ENCODE results near the gene ALDH18A1. TPM values are rescaled to one million over a fixed set of nuclear protein-coding genes. Genes with fewer than 3 reads are reported as not detected.
A peak's percentile ranks its signal among the peaks of the same experiment; 100 is the strongest.
"Not testable (repeated sequence)": the region's sequence is repeated elsewhere in the genome, so short reads cannot be mapped to it uniquely, and the experiment has no call there.

Gene ALDH18A1
- total RNA-seq, 2 donors from 2014 or later = 58.9 to 98.5 TPM

- H3K27ac Mint-ChIP-seq = no peak overlapping the region
- no peaks in the 10 kb centered on the region for H3K27me3 Mint-ChIP-seq
- H3K4me1 Mint-ChIP-seq = no peaks in the 10 kb centered on the region
- H3K4me3 Mint-ChIP-seq = no peak overlapping the region
- no peaks in the 10 kb centered on the region for H3K9me3 Mint-ChIP-seq
- no peak for ATAC-seq (replicated peaks)
- peaks cover 96% of the 10 kb centered on the region for H3K36me3 Mint-ChIP-seq (ENCODE audit: low read depth)
Measured at GRCh38 chr10:95626500-95626899, 30.0 kb downstream of the ALDH18A1 start.

DNA sequence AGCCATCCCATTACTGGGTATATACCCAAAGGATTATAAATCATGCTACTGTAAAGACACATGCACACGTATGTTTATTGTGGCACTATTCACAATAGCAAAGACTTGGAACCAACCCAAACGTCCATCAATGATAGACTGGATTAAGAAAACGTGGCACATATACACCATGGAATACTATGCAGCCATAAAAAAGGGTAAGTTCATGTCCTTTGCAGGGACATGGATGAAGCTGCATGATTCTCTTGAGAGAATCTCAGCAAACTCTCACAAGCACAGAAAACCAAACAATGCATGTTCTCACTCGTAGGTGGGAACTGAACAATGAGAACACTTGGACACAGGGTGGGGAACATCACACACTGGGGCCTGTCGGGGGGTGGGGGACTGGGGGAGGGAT is 36.1 kb downstream of the ALDH18A1 start:
- not testable (repeated sequence) for H3K9me3 Mint-ChIP-seq; H3K4me3 Mint-ChIP-seq; H3K27me3 Mint-ChIP-seq; H3K4me1 Mint-ChIP-seq; H3K27ac Mint-ChIP-seq; ATAC-seq (replicated peaks)
- peaks cover 96% of the 10 kb centered on the region for H3K36me3 Mint-ChIP-seq (ENCODE audit: low read depth)

- Mint-ChIP-seq H3K36me3 (ENCODE audit: low read depth) (peaks cover 96% of the 10 kb centered on the region), H3K27me3 (no peaks in the 10 kb centered on the region), H3K4me3 (no peak overlapping the region), H3K9me3 (no peaks in the 10 kb centered on the region), H3K4me1 (no peaks in the 10 kb centered on the region), H3K27ac (no peak overlapping the region)
- no peak for ATAC-seq (replicated peaks)
Measured at GRCh38 chr10:95618101-95618500, 38.4 kb downstream of the ALDH18A1 start.

GRCh38 chr10:95616446-95616845 is 40.1 kb downstream of the ALDH18A1 start:
- Mint-ChIP-seq H3K36me3 (ENCODE audit: low read depth) (peaks cover 100% of the 10 kb centered on the region), H3K27ac (no peak overlapping the region), H3K4me1 (no peaks in the 10 kb centered on the region), H3K4me3 (no peak overlapping the region), H3K9me3 (no peaks in the 10 kb centered on the region), H3K27me3 (no peaks in the 10 kb centered on the region)
- ATAC-seq (replicated peaks) = no peak

DNA sequence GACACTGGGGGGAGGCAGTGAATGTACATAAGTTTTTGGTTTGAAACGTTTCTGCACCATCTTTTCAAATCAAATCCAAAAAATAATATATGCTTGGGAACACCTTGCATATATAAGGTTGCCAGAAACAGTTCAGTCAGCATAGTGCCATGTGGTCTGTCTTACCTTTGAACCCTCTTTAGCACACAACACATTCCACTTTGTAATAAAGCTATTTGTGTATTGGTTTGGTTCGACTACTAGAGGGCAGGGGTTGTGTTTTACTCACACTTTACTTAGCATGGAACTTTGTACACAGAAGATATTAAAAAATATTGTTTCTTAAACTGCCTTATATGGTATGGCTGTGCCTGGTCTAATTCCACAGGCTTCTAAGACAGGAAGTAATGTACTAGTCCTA is 43.2 kb downstream of the ALDH18A1 start:
- no peak for ATAC-seq (replicated peaks)
- Mint-ChIP-seq H3K9me3 (no peaks in the 10 kb centered on the region), H3K27me3 (no peaks in the 10 kb centered on the region), H3K36me3 (ENCODE audit: low read depth) (peaks cover 100% of the 10 kb centered on the region), H3K4me1 (no peaks in the 10 kb centered on the region), H3K4me3 (no peak overlapping the region), H3K27ac (no peak overlapping the region)

DNA sequence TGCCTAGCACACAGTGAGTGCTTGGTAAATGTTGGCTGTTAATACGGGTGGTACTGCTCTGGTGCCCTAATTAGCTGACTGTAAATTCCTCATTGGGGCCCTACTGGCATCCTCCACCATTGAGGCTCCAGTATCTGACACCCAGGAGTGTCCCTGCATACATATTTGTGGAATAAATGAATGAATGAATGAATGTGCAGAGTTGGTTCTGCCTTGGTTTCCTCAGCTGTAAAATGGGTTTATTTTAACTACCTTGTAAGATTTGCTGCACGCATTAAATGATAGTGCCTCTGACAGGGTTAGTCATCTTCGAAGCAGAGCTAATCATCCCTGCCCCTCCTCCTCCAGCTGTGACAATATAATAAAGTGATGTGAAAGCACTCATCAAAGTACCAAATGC is 45.8 kb downstream of the ALDH18A1 start:
- Mint-ChIP-seq H3K36me3 (ENCODE audit: low read depth) (peaks cover 100% of the 10 kb centered on the region), H3K4me3 (no peak overlapping the region), H3K9me3 (no peaks in the 10 kb centered on the region), H3K27ac (no peak overlapping the region), H3K4me1 (no peaks in the 10 kb centered on the region), H3K27me3 (no peaks in the 10 kb centered on the region)
- no peak for ATAC-seq (replicated peaks)

DNA sequence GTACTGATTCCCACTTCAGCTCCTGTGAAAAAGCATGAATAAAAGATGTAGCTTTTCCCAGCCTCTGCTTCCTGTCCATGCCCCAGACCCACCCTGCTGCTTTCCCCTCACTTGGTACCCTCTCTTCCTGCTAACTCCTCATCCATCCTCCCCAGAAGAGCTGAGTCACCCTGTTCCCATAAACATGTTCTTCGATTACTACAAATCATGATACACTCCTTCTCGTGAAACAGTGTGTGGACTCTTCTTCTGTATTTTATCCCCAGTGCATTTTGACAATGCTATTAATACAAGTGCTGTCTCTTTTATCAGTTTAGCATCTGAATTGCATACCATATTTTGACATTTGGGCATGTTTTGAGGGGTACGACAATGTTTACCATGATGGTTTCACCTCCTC is 49.6 kb downstream of the ALDH18A1 start:
- no peak for ATAC-seq (replicated peaks)
- H3K4me1 Mint-ChIP-seq = no peaks in the 10 kb centered on the region
- H3K27me3 Mint-ChIP-seq = no peaks in the 10 kb centered on the region
- no peak overlapping the region for H3K4me3 Mint-ChIP-seq
- peaks cover 70% of the 10 kb centered on the region for H3K36me3 Mint-ChIP-seq (ENCODE audit: low read depth)
- peak overlapping the region; percentile 10 for H3K27ac Mint-ChIP-seq
- H3K9me3 Mint-ChIP-seq = no peaks in the 10 kb centered on the region

GRCh38 chr10:95605163-95605562 is 51.3 kb downstream of the ALDH18A1 start:
- Mint-ChIP-seq H3K9me3 (no peaks in the 10 kb centered on the region), H3K27ac (no peak overlapping the region), H3K36me3 (ENCODE audit: low read depth) (peaks cover 52% of the 10 kb centered on the region), H3K4me1 (no peaks in the 10 kb centered on the region), H3K4me3 (no peak overlapping the region), H3K27me3 (no peaks in the 10 kb centered on the region)
- no peak for ATAC-seq (replicated peaks)

DNA sequence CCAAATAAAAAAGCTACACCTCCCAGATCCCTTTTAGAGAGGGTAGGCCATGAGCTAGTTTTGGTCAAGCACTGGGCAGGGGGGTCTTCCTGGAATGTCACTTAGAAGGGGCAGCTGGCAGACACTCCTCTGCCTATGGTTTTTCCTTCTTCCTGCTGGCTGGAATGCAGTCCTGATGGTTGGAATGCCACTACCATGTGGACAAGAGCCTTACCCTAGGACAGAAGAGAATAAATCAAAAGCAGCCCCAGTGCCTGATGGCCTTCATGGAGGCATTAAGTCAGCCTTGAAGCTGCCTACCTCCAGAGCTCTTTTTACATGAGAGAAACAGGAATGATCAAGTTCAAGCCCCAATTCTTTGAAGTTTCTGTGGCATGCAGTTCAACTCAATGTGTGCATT is 51.9 kb downstream of the ALDH18A1 start:
- no peaks in the 10 kb centered on the region for H3K27me3 Mint-ChIP-seq
- no peak for ATAC-seq (replicated peaks)
- H3K4me3 Mint-ChIP-seq = no peak overlapping the region
- no peak overlapping the region for H3K27ac Mint-ChIP-seq
- peaks cover 47% of the 10 kb centered on the region for H3K36me3 Mint-ChIP-seq (ENCODE audit: low read depth)
- H3K4me1 Mint-ChIP-seq = no peaks in the 10 kb centered on the region
- no peaks in the 10 kb centered on the region for H3K9me3 Mint-ChIP-seq

DNA sequence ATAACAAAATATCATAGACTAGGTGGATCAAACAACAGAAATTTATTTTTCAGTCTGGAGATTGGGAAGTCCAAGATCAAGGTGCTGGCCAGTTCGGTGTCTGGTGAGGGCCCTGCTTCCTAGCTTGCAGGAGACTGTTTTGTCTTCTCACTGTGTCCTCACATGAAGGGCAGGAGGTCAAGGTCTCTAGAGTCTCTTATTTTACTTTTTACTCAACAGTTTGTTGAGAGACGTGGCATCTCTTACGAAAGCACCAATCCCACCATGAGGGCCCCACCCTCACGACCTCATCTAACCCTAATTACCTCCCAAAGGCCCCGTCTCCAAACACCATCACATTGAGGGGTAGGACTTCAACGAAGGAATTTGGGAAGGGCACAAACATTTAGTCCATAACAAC is 54.1 kb downstream of the ALDH18A1 start:
- Mint-ChIP-seq H3K9me3 (no peaks in the 10 kb centered on the region), H3K27me3 (no peaks in the 10 kb centered on the region), H3K27ac (no peak overlapping the region), H3K36me3 (ENCODE audit: low read depth) (peaks cover 24% of the 10 kb centered on the region), H3K4me3 (no peak overlapping the region), H3K4me1 (no peaks in the 10 kb centered on the region)
- no peak for ATAC-seq (replicated peaks)

DNA sequence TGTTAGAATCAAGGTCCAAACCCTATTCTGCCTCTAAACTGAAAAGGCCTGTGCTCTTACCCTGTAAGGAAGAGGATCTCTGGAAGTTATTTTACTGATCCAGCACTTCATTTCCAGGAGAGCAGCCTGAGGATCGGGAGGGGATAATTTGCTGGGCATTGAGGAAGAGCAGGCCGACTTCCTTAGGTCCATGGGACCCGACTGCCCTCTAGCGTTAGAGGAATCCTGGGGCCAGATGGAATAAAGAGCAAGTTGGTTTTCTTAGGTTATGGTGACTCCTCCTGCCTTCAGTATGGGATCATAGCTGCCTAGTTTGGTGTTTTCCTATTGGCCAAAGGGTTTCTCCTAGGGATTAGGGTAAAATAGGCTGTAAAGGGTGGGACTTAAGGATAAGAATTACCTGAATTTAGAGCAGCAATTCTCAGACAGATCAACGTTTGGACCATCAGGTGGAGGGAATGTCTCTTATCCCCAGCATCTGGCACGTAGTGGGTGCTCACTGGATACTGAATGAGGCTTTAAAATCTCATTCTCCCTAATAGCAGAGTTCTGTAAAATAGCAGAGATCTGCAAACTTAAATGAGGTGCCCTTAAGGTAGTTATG is 55.3 kb downstream of the ALDH18A1 start:
- H3K27me3 Mint-ChIP-seq = peaks cover 4% of the 10 kb centered on the region
- no peaks in the 10 kb centered on the region for H3K9me3 Mint-ChIP-seq
- H3K27ac Mint-ChIP-seq = no peak overlapping the region
- H3K4me1 Mint-ChIP-seq = no peaks in the 10 kb centered on the region
- H3K4me3 Mint-ChIP-seq = no peak overlapping the region
- peak; percentile 77 for ATAC-seq (replicated peaks)
- peaks cover 13% of the 10 kb centered on the region for H3K36me3 Mint-ChIP-seq (ENCODE audit: low read depth)

- H3K27me3 Mint-ChIP-seq = peaks cover 4% of the 10 kb centered on the region
- no peaks in the 10 kb centered on the region for H3K9me3 Mint-ChIP-seq
- H3K4me1 Mint-ChIP-seq = no peaks in the 10 kb centered on the region
- no peak for ATAC-seq (replicated peaks)
- H3K36me3 Mint-ChIP-seq (ENCODE audit: low read depth) = peaks cover 2% of the 10 kb centered on the region
- H3K27ac Mint-ChIP-seq = no peak overlapping the region
- no peak overlapping the region for H3K4me3 Mint-ChIP-seq
Measured at GRCh38 chr10:95600158-95600557, 56.4 kb downstream of the ALDH18A1 start.

DNA sequence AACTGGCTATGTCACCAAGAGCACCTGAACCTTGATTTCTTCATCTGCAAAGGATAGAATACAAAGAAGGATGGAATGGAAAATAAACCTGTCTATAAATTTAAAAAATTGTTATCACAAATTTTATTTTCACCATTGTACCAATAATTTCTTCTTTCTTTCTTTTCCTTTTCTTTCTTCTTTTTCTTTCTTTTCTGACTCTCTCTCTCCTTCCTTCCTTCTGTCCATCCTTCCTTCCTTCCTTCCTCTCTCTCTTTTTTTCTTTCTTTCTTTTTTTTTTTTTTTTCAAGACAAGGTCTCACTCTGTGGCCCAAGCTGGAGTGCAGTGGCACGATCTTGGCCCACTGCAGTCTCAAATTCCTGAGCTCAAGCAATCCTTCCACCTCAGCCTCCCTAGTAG is 58.7 kb downstream of the ALDH18A1 start:
- no peak overlapping the region for H3K4me3 Mint-ChIP-seq
- H3K9me3 Mint-ChIP-seq = no peaks in the 10 kb centered on the region
- H3K36me3 Mint-ChIP-seq (ENCODE audit: low read depth) = no peaks in the 10 kb centered on the region
- H3K4me1 Mint-ChIP-seq = no peaks in the 10 kb centered on the region
- ATAC-seq (replicated peaks) = no peak
- H3K27ac Mint-ChIP-seq = no peak overlapping the region
- peaks cover 4% of the 10 kb centered on the region for H3K27me3 Mint-ChIP-seq

DNA sequence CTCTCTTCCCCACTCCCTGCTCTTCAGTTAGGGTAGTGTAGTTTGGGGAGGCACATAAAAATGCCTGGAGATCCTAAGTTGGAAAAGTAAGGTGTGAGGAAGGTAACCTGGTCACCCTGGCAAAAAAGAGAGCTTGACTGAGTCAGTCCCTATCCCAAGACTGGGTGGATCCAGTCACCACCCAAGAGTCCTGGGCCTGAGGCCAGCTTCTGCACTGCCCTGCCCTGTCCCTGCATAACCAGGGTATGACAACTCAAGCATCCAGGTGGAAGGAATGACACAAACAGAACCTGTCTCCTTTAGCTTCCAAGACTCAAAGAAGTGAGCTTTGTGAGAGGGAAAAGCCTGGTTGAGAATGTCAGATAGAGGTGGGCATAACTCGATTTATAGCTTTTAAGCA is 68.5 kb downstream of the ALDH18A1 start:
- Mint-ChIP-seq H3K27me3 (peaks cover 3% of the 10 kb centered on the region), H3K4me1 (no peaks in the 10 kb centered on the region)
- ATAC-seq (replicated peaks) = no peak

GRCh38 chr10:95579835-95580535 is 76.5 kb downstream of the ALDH18A1 start:
- no peak overlapping the region for H3K27ac Mint-ChIP-seq
- H3K4me3 Mint-ChIP-seq = no peak overlapping the region
- ATAC-seq (replicated peaks) = no peak
- H3K4me1 Mint-ChIP-seq = no peaks in the 10 kb centered on the region
- no peaks in the 10 kb centered on the region for H3K36me3 Mint-ChIP-seq (ENCODE audit: low read depth)
- no peaks in the 10 kb centered on the region for H3K9me3 Mint-ChIP-seq
- H3K27me3 Mint-ChIP-seq = peaks cover 17% of the 10 kb centered on the region

More for the DNA sequence above, 68.5 kb downstream of the ALDH18A1 start:
- H3K36me3 Mint-ChIP-seq (ENCODE audit: low read depth) = no peaks in the 10 kb centered on the region
- H3K9me3 Mint-ChIP-seq = no peaks in the 10 kb centered on the region
- H3K27ac Mint-ChIP-seq = no peak overlapping the region
- no peak overlapping the region for H3K4me3 Mint-ChIP-seq

All from activated T-helper 17 cell treated with anti-CD3 and anti-CD28 coated beads, Interleukin-2, amount 50 U/mL, for 72 hours (primary cell).